BJ (cell line): Measurements from ENCODE around the gene TP53AIP1. TPM values are rescaled to one million over a fixed set of nuclear protein-coding genes. Genes with fewer than 3 reads are reported as not detected.
"Not testable (repeated sequence)": the region's sequence is repeated elsewhere in the genome, so short reads cannot be mapped to it uniquely, and the experiment has no call there.

Experiments
- CTCF ChIA-PET: fragments of 350-600 bp; formaldehyde crosslinking; extraction: SDS; loops from one replicate; lab custom pipeline; 2021; ENCODE audit warnings: antibody characterized with exemption, inconsistent platforms; lab: Yijun Ruan, JAX
- POLR2A ChIA-PET: fragments of 300-600 bp; sonication (Branson Sonifier 250); formaldehyde crosslinking; extraction: SDS; loops from one replicate; lab custom pipeline; 2021; ENCODE audit warnings: antibody characterized with exemption; lab: Charles Lee
- DNase-seq: peaks from one replicate; pipeline ENCODE4 v3.0.0-alpha.2; 2011; ENCODE audit warnings: low read depth
- H3K27me3 ChIP-seq: 2 replicates; pipeline ENCODE4 v1.6.0; 2011; ENCODE audit warnings: low read length; ENCODE audit not compliant: control insufficient read depth, insufficient read depth
- H3K36me3 ChIP-seq: 2 replicates; pipeline ENCODE4 v1.5.1; 2011; ENCODE audit warnings: low read length; ENCODE audit not compliant: control insufficient read depth, insufficient read depth
- H3K4me3 ChIP-seq: 2 replicates; pipeline ENCODE4 v1.5.1; 2011; ENCODE audit warnings: low read depth, mild to moderate bottlenecking, control low read depth, low read length
- CTCF ChIP-seq: IDR thresholded peaks from 2 replicates; pipeline ENCODE4 v1.5.1; 2011; ENCODE audit warnings: low read depth, mild to moderate bottlenecking, control low read depth, inconsistent platforms, low read length, moderate library complexity; ENCODE audit not compliant: insufficient read depth
- polyA plus RNA-seq: library from polyadenylated mRNA; depleted of rRNA; stranded (reverse); fragments of >200 nt; gene quantifications from 2 replicates; pipeline ENCODE4 v1.2.3, GENCODE V29; 2011

The TP53AIP1 gene
- polyA plus RNA-seq, 1 experiment, result not detected

GRCh38 chr11:128924510-128925249, 18.0 kb downstream of the TP53AIP1 start:
- DNase-seq, result no peak
- no peak for TF ChIP-seq CTCF
- Histone ChIP-seq H3K36me3 (no peaks in the 10 kb centered on the region), H3K27me3 (peaks cover 10% of the 10 kb centered on the region), H3K4me3 (no peak overlapping the region)
- ChIA-PET CTCF (interaction anchor here (1.0 kb wide), 2 partner anchors 10 to 12 kb away, joined by 3 read pairs; no protein-coding TSS in a partner anchor), POLR2A (no interaction called here)

GRCh38 chr11:128924104-128924503, 18.6 kb downstream of the TP53AIP1 start:
- TF ChIP-seq CTCF, result no peak
- no peak overlapping the region for H3K4me3 ChIP-seq
- ChIA-PET CTCF (no interaction called here), POLR2A (no interaction called here)
- H3K36me3 ChIP-seq, result no peaks in the 10 kb centered on the region
- no peak for DNase-seq
- H3K27me3 ChIP-seq, result peaks cover 10% of the 10 kb centered on the region

GRCh38 chr11:128921793-128922192, 20.9 kb downstream of the TP53AIP1 start:
- H3K4me3 ChIP-seq, result no peak overlapping the region
- ChIA-PET CTCF (no interaction called here), POLR2A (no interaction called here)
- H3K27me3 ChIP-seq, result peaks cover 10% of the 10 kb centered on the region
- no peak for TF ChIP-seq CTCF
- DNase-seq, result no peak
- no peaks in the 10 kb centered on the region for H3K36me3 ChIP-seq

GRCh38 chr11:128920666-128921065, 22.0 kb downstream of the TP53AIP1 start:
- no peaks in the 10 kb centered on the region for H3K36me3 ChIP-seq
- ChIA-PET CTCF (interaction anchor here (0.6 to 1.2 kb wide), 2 partner anchors 36 kb away, joined by 4 to 5 read pairs; no protein-coding TSS in a partner anchor), POLR2A (no interaction called here)
- peaks cover 5% of the 10 kb centered on the region for H3K27me3 ChIP-seq
- DNase-seq, result no peak
- H3K4me3 ChIP-seq, result no peak overlapping the region
- no peak for TF ChIP-seq CTCF

- POLR2A ChIA-PET, H3K4me3 ChIP-seq, H3K36me3 ChIP-seq, H3K27me3 ChIP-seq, DNase-seq: not testable (repeated sequence)
- CTCF ChIA-PET, result interaction anchor here (1.2 to 3.7 kb wide), 3 partner anchors 13 to 37 kb away, joined by 4 to 14 read pairs (median 5); no protein-coding TSS in a partner anchor
Observed at GRCh38 chr11:128919635-128920034, 23.0 kb downstream of the TP53AIP1 start.

GRCh38 chr11:128919216-128919615, 23.5 kb downstream of the TP53AIP1 start:
- CTCF ChIA-PET, result interaction anchor here (1.2 to 3.7 kb wide), 5 partner anchors 10 to 38 kb away, joined by 4 to 14 read pairs (median 4); no protein-coding TSS in a partner anchor
- DNase-seq, result no peak
- no peaks in the 10 kb centered on the region for H3K36me3 ChIP-seq
- POLR2A ChIA-PET, result no interaction called here
- TF ChIP-seq CTCF, result no peak
- peaks cover 2% of the 10 kb centered on the region for H3K27me3 ChIP-seq
- no peak overlapping the region for H3K4me3 ChIP-seq
